HG03039 (cell line): ENCODE data around the gene TBC1D9B.
A peak's percentile ranks its signal among the peaks of the same experiment; 100 is the strongest.

ENCODE experiments used
- ATAC-seq: cut with Tn5 transposase; IDR thresholded peaks from one replicate; pipeline ENCODE4 v1.9.1; 2021; ENCODE audit warnings: mild to moderate bottlenecking, moderate library complexity; ENCODE audit not compliant: unreplicated experiment

Gene TBC1D9B

DNA sequence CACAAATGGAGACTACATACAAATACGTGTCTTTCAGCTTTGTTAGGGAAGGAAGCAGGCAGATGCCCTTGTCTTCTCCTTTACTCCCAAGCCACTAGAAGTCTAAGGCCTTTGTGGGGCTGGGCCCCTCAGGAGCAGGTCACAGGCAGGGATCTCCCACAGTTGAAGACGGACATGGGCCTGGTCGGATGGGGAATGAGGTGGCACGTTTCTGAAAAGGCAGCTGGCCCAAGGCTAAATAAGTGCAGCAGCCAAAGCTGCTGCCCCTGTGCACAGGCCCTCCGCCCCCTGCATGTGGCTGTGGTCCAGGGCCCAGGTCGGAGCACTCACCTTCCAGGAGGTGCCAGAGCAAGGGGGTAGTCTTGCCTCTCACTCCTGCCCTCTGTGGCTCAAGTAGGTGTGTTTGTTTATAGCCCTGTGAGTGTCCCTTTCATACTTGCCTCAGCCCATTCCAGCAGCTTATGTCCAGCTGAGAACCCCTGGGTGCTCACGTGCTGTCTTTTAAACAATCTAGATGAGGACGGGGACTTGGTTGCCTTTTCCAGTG is 85.2 kb downstream of the TBC1D9B start:
- ATAC-seq, result no peak

DNA sequence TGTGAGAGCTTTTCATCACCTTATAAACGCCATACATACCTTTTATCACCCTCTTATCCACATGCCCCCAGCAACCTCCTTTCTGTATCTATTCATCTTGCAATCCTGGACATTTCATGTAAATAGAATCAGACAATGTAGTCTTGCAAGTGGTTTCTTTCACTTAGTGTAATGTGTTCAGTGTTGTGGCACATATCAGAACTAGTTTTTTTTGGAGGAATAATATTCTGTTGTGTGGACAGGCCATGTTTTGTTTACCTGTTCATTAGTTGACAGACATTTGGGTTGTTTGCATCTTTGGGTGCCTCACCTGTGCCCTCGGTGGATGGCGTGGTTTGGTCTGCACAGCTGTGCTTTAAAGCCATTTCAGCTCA is 85.7 kb downstream of the TBC1D9B start:
- ATAC-seq, result no peak

DNA sequence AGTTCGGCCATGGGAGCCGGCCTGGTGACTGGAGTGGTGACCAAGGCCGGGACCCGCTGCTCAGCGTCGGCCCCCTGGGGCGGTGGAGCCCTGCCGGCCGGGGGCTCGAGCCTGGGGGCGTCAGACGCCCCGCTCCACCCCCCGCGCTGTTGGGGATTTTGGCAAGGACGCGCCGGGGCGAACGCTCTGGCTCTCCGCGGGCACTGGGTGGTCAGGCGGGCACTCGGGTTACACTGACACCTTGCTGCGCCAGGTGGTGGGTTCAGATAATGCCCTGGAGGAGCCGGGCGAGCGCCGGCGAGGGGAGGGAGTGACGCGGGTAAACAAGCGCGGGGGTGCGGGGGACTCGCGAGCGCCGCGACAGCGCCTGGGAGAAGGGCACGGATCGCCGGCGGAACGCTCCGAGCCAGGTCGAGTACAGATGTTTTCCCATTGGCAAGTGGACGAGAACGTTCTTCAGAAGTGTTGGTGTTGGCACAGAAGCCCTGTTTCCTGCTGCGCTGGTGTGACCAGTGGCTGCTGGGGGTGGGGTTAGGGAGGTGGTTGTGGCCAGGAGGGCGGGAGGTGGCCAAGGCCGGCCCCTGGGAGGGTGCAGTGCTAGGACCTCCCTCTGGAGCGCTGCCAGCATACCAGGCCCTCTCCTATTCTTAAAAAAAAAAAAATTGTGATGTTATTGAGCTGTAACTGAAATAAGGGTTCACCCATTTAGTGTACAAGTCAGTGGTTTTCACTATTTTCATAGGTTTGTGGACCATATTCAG is 86.2 kb downstream of the TBC1D9B start:
- ATAC-seq, result peak; percentile 33

DNA sequence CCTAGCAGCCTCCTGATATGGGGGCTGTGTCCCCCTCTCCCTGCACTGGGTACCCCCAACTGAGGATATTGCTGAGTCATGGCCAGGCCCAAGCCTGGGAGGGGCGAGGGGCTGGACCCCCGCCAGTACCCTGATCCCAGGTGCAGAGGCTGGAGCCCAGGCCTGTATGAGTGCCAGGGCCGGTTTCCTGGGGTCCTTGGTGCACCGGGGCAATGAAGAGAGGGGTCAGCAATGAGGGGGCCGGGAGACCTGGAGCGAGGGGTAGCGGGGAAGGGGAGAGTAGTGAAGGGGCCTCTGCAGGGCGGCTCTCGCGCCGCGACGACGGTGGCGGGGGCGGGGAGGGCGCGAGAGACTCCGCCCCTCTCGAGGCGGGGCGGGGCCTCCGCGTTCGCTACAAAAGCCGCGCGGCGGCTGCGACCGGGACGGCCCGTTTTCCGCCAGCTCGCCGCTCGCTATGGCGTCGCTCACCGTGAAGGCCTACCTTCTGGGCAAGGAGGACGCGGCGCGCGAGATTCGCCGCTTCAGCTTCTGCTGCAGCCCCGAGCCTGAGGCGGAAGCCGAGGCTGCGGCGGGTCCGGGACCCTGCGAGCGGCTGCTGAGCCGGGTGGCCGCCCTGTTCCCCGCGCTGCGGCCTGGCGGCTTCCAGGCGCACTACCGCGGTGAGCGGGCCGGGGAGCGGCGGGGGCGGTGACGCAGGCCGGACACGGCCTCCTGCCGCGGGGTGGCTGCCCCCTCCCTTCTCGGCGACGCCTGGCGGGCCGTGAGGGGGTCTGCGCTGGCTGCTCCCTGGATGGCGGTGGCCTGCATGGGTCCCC is 87.0 kb downstream of the TBC1D9B start, which contains the start of gene SQSTM1:
TSS of gene SQSTM1 (plus strand) at position 423 of the 815 bp plus-strand sequence. CDS start at position 455, 32 bp downstream.
- ATAC-seq, result peak; percentile 39

DNA sequence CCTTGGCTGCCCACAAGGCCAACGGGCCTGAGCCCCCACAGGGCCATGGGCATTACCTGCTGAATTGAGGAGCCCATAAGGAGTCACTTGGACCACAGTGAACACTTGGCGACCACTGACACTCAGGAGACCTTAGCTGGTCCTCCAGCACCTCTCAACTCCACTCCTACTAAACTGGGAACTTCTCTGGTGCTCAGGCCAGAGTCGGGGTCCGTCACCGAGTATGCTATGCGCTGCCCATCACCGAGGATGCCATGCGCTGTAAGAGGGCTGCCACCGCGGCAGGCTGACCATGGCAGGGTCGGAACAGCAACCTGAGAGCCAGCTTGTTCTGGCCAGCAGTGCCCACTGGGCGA is 87.6 kb downstream of the TBC1D9B start:
- ATAC-seq, result no peak

DNA sequence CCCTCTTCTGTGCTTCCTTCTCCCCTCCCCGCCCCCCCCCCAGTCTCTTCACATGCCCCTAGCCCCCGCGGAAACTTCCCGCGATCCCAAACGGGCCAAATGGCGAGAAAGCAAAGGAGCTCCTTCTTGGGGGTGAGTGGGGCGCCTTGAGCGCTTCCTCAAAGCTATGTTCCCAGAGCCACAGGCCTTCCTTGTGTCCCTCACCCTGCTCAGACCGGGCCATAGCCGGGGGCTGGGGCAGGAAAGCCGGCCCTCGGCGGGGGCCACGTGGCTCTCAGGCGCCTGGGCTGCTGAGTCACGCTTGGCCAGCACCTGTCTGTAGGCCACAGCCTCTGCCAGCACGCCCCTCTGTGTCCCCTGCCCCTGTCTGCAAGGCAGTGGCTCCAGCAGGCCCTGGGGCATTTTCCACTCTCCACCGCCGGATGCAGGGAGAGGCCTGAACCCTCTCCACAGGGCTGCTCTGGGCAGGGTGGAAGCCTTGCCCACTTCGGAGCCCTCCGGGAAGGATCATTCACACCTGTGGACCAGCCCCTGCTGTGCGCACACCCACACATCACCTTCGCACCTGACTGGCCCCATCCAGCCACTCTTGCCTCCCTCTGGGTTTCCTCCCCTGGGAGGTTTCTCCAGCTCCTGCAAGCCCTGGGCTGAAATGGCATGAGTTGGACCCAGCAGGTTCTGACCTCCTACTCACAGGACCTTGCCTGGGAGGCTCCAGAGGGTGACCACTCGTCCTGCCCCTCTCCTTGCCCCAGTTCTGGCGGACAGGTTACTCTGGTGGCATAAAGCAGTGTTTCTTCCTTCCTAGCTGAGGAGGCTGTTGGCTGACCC is 88.2 kb downstream of the TBC1D9B start:
- ATAC-seq, result no peak

DNA sequence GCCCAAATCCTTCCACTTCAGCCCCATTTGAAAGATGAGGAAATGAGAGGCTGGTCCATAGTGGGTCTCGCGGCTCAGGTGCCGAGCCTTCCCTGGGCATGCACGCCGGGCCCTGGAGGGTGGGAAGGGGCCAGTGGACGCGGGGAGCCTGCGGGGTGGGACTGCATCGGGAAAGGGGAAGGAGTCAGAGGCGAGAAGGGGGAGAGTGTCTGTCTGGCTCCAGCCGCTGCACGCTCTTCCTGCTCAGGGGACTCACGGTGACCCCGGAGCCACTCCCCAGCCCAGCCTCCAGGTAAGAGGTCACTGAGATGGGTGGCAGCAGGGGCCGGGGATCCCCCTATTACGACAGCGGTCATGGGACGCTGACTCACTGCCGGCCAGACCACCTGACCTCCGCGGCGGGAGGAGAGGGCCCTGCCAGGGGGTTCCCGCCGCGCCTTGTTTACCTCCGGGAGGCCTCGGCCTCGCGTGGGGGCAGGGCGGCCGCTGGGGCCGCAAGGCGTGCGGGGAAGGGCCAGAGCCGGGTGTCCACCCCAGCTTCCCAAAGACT is 88.9 kb downstream of the TBC1D9B start:
- ATAC-seq, result peak; percentile 53

DNA sequence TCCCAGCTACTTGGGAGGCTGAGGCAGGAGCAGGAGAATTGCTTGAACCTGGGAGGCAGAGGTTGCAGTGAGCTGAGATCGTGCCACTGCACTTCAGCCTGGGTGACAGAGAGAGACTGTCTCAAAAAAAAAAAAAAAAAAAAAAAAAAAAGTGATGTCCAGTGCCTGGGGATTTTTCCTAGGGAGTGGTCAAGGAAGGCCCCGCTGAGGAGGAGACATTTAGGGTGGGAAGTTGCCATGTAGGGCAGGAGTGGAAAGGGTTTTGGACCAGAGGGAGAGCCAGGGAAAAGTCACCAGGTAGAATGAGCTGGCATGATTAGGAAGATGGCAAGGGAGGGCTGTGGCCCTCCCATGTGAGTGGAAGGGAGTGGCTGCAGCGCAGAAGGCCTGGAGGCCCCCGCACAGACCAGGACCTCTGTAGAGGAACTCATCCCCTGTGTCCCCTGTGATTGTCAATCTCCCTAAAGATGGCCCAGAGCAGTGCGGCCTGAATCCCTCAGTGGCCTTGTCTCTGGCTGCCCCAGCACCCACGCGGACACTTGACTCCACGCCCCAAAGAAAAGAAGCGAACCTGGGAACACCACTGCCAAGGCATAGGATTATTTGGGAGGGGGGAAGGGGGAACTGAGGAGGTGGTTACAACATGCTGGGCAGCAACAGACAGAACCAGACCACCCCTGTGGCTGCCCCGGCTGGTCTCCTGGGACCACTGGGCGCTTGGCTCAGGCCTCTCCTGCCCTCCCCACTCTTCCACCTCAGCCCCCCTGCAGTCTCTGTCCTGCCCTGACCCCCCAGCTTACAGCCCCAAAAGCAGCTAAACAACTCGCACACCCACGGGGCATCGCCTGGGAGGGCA is 89.6 kb downstream of the TBC1D9B start:
- ATAC-seq, result no peak

DNA sequence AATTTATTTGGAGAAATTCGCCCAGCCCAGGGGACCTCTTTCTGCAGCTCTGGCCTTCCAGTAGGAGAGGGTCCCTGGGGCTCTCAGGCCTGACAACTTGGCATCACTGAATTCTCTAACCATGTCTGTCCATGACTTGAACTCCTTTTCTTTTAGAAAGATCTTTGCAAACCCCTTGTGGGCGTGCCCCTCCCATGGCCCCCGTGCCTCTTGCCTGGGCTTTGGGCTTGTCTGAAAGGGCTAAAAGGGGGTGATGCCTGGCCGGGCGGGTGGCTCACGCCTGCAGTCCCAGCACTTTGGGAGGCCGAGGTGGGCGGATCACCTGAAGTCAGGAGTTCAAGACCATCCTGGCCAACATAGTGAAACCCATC is 90.2 kb downstream of the TBC1D9B start:
- ATAC-seq, result no peak

DNA sequence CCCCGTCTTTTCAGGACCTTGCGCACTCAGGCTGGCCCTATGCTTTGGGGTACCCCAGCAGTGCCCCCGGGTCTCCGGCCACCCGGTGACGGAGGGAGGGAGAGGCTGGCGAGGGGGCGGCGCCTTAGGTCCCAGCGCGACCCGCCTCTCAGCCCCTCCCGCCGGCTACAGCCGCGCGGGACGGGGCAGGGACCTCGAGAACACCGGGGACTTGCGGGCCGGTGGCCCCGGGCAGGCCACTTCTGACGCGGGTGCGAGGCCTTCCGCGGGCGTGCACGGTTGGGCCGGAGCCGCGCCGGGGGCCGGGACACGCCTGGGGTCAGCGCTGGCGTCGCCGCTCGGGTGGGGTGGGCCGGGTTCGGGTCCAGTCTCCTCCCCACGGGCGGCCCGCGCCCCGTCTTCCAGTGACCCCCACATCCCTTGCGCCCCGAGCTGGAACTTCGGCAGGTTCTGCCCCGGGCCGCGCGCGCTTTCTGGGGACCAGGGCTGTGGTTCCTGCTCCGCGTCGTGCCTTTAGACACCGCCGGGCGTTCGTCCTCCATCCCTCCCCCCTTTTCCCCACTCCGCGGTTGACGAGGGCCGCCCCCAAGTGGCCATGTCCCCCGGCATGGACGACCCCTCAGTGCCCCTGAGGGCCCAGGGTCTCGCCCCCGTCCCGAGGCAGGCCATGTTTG is 90.8 kb downstream of the TBC1D9B start:
- no peak for ATAC-seq

DNA sequence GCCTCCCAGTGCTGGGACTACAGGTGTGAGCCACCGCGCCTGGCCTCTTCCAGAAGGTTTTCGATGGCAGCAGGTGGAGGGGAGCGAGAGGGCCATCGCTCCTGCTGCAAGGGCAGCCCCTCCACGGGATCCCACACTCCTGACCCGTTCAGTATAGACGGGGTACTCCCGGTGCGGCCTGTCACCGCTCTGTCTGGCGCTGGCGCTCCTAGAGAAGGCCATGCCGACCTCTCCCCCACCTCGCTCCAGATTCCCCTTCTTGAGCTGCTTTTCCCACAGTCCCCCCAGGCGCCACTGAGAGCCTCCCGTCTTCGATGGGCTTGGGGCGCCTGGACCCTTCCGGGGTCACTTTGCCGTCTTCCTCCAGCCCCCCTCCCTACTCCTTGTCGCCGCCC is 91.3 kb downstream of the TBC1D9B start:
- ATAC-seq, result no peak

DNA sequence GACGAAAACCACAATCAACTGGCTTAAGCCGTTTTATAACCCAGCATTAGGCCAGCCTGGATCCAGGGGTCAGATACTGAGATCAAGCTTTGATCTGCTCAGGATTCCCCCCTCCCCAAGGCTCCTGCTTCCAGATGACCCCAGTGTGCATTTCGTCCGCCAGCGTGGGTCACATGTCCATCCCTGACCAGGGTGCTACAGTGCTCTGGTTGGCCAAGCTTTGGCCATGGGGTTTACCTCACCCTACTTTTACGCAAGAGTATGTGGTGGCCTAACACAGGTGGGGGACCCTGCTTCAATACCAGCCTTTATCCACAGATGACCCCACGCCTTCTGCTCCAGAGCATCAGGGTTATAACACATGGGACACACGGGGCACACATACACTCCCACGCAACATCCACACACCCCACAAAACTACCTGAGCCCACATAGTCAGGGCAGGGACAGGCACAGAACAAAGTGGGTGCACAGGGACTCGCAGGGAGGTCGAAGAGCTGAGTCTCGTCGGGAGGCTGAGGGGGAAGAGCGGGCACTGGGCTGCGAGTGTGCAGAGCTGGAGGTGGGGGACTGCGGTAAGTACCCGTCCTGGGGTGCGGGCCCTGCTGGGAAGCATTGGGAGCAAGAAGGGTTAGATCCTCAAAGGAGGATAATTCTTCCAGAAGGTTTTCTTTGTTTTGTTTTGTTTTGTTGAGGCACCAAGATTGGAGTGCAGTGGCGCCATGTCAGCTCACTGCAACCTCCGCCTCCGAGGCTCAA is 92.0 kb downstream of the TBC1D9B start:
- no peak for ATAC-seq

DNA sequence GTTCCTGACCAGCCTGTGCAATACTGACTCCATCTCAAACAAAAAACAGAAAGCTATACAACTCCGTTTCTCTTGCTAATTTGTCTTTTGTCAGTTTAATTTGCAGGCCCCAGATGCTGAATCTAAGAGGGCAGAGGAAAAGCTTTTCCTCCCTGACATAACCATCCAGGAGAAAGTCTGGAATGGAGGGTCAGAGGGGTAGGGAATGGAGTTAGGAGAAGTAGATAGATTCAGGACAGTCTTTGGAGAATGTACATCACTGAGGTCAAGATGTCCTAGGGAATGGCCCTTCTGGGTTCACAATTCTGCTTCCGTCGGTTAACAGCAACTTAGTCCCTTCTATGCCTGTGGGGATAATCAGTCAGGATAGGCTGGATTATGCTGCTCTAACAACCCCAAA is 93.6 kb downstream of the TBC1D9B start:
- no peak for ATAC-seq

DNA sequence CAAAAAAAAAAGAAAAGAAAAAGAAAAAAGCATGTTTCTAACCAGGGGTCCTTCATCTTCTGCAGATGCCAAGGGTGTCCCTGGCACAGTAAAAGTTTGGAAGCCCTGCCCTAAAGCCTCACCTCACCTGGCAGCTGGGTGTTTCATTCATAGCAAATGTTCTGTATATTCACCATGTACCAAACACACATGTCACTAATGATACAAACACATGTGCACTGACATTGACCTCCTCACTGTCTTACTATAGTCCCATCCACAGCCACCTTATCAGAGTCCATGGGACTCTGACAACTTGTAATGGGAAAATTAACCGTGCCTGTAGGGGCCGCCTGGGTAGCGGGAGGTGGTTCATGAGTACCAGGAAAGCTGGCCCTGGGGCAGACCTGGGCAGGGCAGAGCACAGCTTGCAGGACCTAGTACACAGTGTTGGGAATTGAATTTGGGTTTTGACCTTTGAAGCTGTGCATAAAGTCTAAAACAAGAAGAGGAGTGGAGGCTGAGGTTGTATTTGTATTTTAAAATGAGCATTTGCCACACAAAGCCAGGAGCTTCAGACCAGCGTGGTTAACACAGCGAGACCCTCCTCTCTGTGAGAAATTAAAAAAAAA is 94.6 kb downstream of the TBC1D9B start:
- no peak for ATAC-seq

DNA sequence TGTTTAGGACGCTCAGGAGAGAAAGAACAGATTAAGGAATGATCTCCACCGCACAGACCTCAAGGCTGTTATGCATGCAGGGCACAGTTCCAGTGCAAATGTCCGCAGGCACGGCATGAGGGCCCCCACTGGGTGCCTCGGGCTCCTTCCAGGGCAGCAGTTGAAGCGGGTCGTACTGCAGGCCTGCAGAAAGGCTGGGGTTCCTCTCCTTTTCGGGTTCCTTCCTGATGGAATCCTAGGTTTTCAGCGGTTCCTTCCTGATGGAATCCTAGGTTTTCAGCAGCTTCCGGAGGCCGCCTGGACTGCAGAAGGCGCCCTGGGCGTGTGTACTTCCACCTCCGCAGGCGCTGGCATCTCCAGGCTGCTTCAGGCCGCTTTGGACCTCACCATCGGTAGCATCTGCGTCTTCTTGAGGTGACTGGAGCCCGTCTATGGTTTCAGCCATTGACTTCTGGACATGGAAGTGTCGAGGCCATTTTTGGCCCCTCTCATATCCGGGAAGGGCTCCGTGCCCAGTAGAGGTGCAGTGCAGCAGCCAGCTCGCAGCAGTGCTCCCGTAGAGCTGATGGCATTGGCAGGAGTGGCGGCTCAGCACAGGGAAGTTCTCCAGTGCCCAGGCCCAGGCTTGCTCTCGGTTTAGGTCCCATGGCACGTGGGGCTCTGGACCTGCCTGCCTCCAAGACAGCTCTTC is 95.4 kb downstream of the TBC1D9B start:
- ATAC-seq, result no peak
